Measurements from ENCODE around the gene CFAP141.

CFAP141 gene

GRCh38 chr1:154157520-154158306 is 48.4 kb downstream of the CFAP141 start:
- TF ChIP-seq, protein P1, sequence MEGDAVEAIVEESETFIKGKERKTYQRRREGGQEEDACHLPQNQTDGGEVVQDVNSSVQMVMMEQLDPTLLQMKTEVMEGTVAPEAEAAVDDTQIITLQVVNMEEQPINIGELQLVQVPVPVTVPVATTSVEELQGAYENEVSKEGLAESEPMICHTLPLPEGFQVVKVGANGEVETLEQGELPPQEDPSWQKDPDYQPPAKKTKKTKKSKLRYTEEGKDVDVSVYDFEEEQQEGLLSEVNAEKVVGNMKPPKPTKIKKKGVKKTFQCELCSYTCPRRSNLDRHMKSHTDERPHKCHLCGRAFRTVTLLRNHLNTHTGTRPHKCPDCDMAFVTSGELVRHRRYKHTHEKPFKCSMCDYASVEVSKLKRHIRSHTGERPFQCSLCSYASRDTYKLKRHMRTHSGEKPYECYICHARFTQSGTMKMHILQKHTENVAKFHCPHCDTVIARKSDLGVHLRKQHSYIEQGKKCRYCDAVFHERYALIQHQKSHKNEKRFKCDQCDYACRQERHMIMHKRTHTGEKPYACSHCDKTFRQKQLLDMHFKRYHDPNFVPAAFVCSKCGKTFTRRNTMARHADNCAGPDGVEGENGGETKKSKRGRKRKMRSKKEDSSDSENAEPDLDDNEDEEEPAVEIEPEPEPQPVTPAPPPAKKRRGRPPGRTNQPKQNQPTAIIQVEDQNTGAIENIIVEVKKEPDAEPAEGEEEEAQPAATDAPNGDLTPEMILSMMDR (IDR thresholded peaks at IDR 0.05; ENCODE audit: insufficient read depth, missing control alignments), result no peak
- no peak for DNase-seq (ENCODE audit: insufficient read length, low spot score)
- no peak for FAIRE-seq

GRCh38 chr1:154155251-154155650 is 50.9 kb downstream of the CFAP141 start:
- no peak for DNase-seq (ENCODE audit: insufficient read length, low spot score)
- TF ChIP-seq, protein P1 (IDR thresholded peaks at IDR 0.05; ENCODE audit: insufficient read depth, missing control alignments), result no peak
- no peak for FAIRE-seq

- no peak for FAIRE-seq
- TF ChIP-seq, protein P1 (IDR thresholded peaks at IDR 0.05; ENCODE audit: insufficient read depth, missing control alignments), result no peak
- no peak for DNase-seq (ENCODE audit: insufficient read length, low spot score)
These were observed 51.5 kb downstream of the CFAP141 start, which contains the start of gene NUP210L for GRCh38 chr1:154154534-154155191. NUP210L (minus strand) TSS chr1:154155073.

- DNase-seq (ENCODE audit: insufficient read length, low spot score), result no peak
- TF ChIP-seq, protein P1 (IDR thresholded peaks at IDR 0.05; ENCODE audit: insufficient read depth, missing control alignments), result no peak
- FAIRE-seq, result no peak
These were observed 52.1 kb downstream of the CFAP141 start for GRCh38 chr1:154154053-154154452.

DNA sequence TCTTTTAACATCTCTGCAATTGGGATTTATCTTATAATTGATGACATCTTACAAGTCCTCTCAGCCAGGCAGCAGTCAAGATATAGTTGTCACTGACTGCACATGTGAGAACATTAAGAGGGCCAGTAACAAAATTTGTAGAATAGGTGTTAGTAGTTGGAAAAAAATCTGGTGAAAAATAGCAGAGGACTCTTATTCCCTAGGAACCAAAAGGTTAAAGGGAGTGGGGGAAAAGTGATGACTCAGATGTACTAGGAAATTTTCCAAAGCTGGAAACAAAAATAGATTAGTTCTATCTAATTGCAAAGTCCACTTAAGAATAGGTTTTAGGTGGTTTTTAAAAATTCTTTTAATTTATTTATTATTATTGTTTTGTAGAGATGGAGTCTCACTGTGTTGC is 54.8 kb downstream of the CFAP141 start:
- TF ChIP-seq, protein P1 (IDR thresholded peaks at IDR 0.05; ENCODE audit: insufficient read depth, missing control alignments), result no peak
- no peak for FAIRE-seq
- DNase-seq (ENCODE audit: insufficient read length, low spot score), result no peak
